GM18505 (cell line): ENCODE measurements around the gene SCTR.
A peak's percentile ranks its signal among the peaks of the same experiment; 100 is the strongest.

Experiments used
- ATAC-seq: cut with Tn5 transposase; IDR thresholded peaks from one replicate; pipeline ENCODE4 v1.9.1; 2021; ENCODE audit not compliant: unreplicated experiment
- POLR2A ChIP-seq: IDR thresholded peaks from 4 replicates; pipeline ENCODE4 v1.6.1; 2011; ENCODE audit warnings: borderline replicate concordance; ENCODE audit not compliant: insufficient read depth, insufficient read length; ENCODE audit errors: extremely low read depth

The SCTR gene

GRCh38 chr2:119435081-119435952 is 89.0 kb downstream of the SCTR start:
- no peak for TF ChIP-seq POLR2A
- no peak for ATAC-seq

- TF ChIP-seq POLR2A, result no peak
- ATAC-seq, result no peak
Observed at GRCh38 chr2:119434664-119435063, 89.6 kb downstream of the SCTR start.

GRCh38 chr2:119433636-119434327 is 90.5 kb downstream of the SCTR start:
- ATAC-seq, result no peak
- TF ChIP-seq POLR2A, result no peak

GRCh38 chr2:119432851-119433522 is 91.3 kb downstream of the SCTR start:
- no peak for ATAC-seq
- no peak for TF ChIP-seq POLR2A

- no peak for ATAC-seq
- no peak for TF ChIP-seq POLR2A
Observed at GRCh38 chr2:119431976-119432850, 92.1 kb downstream of the SCTR start.

- peak; percentile 67 for ATAC-seq
- no peak for TF ChIP-seq POLR2A
Observed at GRCh38 chr2:119431155-119431975, 92.9 kb downstream of the SCTR start, which contains the start of gene TMEM37. Gene TMEM37, plus strand, starts transcription at chr2:119431854. Its CDS starts 50 bp downstream, at chr2:119431904.

- ATAC-seq, result no peak
- no peak for TF ChIP-seq POLR2A
Observed at GRCh38 chr2:119430023-119430498, 94.2 kb downstream of the SCTR start.

GRCh38 chr2:119429225-119429981 is 94.9 kb downstream of the SCTR start:
- ATAC-seq, result no peak
- TF ChIP-seq POLR2A, result no peak

GRCh38 chr2:119428488-119429224 is 95.6 kb downstream of the SCTR start:
- no peak for TF ChIP-seq POLR2A
- ATAC-seq, result no peak

GRCh38 chr2:119427756-119428155 is 96.5 kb downstream of the SCTR start:
- ATAC-seq, result no peak
- no peak for TF ChIP-seq POLR2A
